ENCODE measurements around the gene TYW3.
"Not testable (repeated sequence)": the region's sequence is repeated elsewhere in the genome, so short reads cannot be mapped to it uniquely, and the experiment has no call there.

TYW3 gene

GRCh38 chr1:74728736-74729135, 4.2 kb upstream of the TYW3 start:
- Histone ChIP-seq H3K27ac (ENCODE audit: low read depth, low read length, poor library complexity, severe bottlenecking) (no peak overlapping the region), H3K9me3 (ENCODE audit: low read length) (peaks cover 4% of the 10 kb centered on the region; the same call in 1 of the 2 replicates), H3K9ac (ENCODE audit: low read length) (no peak overlapping the region), H3K4me1 (ENCODE audit: insufficient read depth, low read length, severe bottlenecking) (peaks cover 9% of the 10 kb centered on the region), H4K20me1 (ENCODE audit: insufficient read depth, low read length) (no peaks in the 10 kb centered on the region), H3K27me3 (ENCODE audit: insufficient read depth, low read length) (no peaks in the 10 kb centered on the region), H3K36me3 (ENCODE audit: insufficient read depth, low read length) (peaks cover 12% of the 10 kb centered on the region), H3K4me2 (ENCODE audit: low read length) (no peak overlapping the region), H2AFZ (ENCODE audit: low read length) (no peak overlapping the region), H3F3A (ENCODE audit: insufficient read depth, low read length) (peaks cover 4% of the 10 kb centered on the region; the same call in 1 of the 2 replicates), H3K9me2 (ENCODE audit: low read depth, low read length) (no peaks in the 10 kb centered on the region), H3K4me3 (ENCODE audit: low read depth, low read length, poor library complexity, severe bottlenecking) (no peak overlapping the region), H3K79me2 (ENCODE audit: insufficient read depth, low read length) (no peaks in the 10 kb centered on the region)
- TF ChIP-seq CTCF (IDR thresholded peaks at IDR 0.05; ENCODE audit: low read length) (no peak), EZH2 (IDR thresholded peaks at IDR 0.05; ENCODE audit: borderline replicate concordance, low read length) (no peak)

- no peaks in the 10 kb centered on the region for H4K20me1 ChIP-seq (ENCODE audit: insufficient read depth, low read length)
- no peak overlapping the region for H3K4me2 ChIP-seq (ENCODE audit: low read length)
- no peak overlapping the region for H2AFZ ChIP-seq (ENCODE audit: low read length)
- no peak overlapping the region for H3K9ac ChIP-seq (ENCODE audit: low read length)
- no peak overlapping the region for H3K27ac ChIP-seq (ENCODE audit: low read depth, low read length, poor library complexity, severe bottlenecking)
- H3K4me1 ChIP-seq (ENCODE audit: insufficient read depth, low read length, severe bottlenecking) = peaks cover 21% of the 10 kb centered on the region
- no peak for TF ChIP-seq CTCF (IDR thresholded peaks at IDR 0.05; ENCODE audit: low read length)
- TF ChIP-seq EZH2 (IDR thresholded peaks at IDR 0.05; ENCODE audit: borderline replicate concordance, low read length) = no peak
- no peaks in the 10 kb centered on the region for H3K79me2 ChIP-seq (ENCODE audit: insufficient read depth, low read length)
- peaks cover 8% of the 10 kb centered on the region for H3K36me3 ChIP-seq (ENCODE audit: insufficient read depth, low read length)
- no peaks in the 10 kb centered on the region for H3K9me2 ChIP-seq (ENCODE audit: low read depth, low read length)
- H3F3A ChIP-seq (ENCODE audit: insufficient read depth, low read length) = peaks cover 4% of the 10 kb centered on the region; the same call in 1 of the 2 replicates
- H3K27me3 ChIP-seq (ENCODE audit: insufficient read depth, low read length) = no peaks in the 10 kb centered on the region
- H3K4me3 ChIP-seq (ENCODE audit: low read depth, low read length, poor library complexity, severe bottlenecking) = no peak overlapping the region
- H3K9me3 ChIP-seq (ENCODE audit: low read length) = peaks cover 4% of the 10 kb centered on the region; the same call in 1 of the 2 replicates
These were observed 3.0 kb upstream of the TYW3 start for GRCh38 chr1:74729741-74730478.

GRCh38 chr1:74731399-74732052, 1.4 kb upstream of the TYW3 start:
- Histone ChIP-seq H2AFZ (ENCODE audit: low read length) (no peak overlapping the region), H3K27ac (ENCODE audit: low read depth, low read length, poor library complexity, severe bottlenecking) (no peak overlapping the region), H3K79me2 (ENCODE audit: insufficient read depth, low read length) (no peaks in the 10 kb centered on the region), H3K4me1 (ENCODE audit: insufficient read depth, low read length, severe bottlenecking) (peaks cover 22% of the 10 kb centered on the region), H3K27me3 (ENCODE audit: insufficient read depth, low read length) (no peaks in the 10 kb centered on the region), H3K4me2 (ENCODE audit: low read length) (no peak overlapping the region; the same call in 1 of the 2 replicates), H3K9ac (ENCODE audit: low read length) (no peak overlapping the region), H3K9me2 (ENCODE audit: low read depth, low read length) (no peaks in the 10 kb centered on the region), H3K9me3 (ENCODE audit: low read length) (no peaks in the 10 kb centered on the region), H3K4me3 (ENCODE audit: low read depth, low read length, poor library complexity, severe bottlenecking) (peak overlapping the region; percentile 17), H3F3A (ENCODE audit: insufficient read depth, low read length) (peaks cover 4% of the 10 kb centered on the region; the same call in 1 of the 2 replicates), H3K36me3 (ENCODE audit: insufficient read depth, low read length) (peaks cover 8% of the 10 kb centered on the region), H4K20me1 (ENCODE audit: insufficient read depth, low read length) (no peaks in the 10 kb centered on the region)
- TF ChIP-seq EZH2 (IDR thresholded peaks at IDR 0.05; ENCODE audit: borderline replicate concordance, low read length) (no peak), CTCF (IDR thresholded peaks at IDR 0.05; ENCODE audit: low read length) (no peak)

- Histone ChIP-seq H3K4me2 (ENCODE audit: low read length) (peak overlapping the region; percentile 79), H2AFZ (ENCODE audit: low read length) (peak overlapping the region; percentile 86; the same call in 1 of the 2 replicates), H3K4me3 (ENCODE audit: low read depth, low read length, poor library complexity, severe bottlenecking) (peak overlapping the region; percentile 77), H3K27ac (ENCODE audit: low read depth, low read length, poor library complexity, severe bottlenecking) (peak overlapping the region; percentile 80), H3K4me1 (ENCODE audit: insufficient read depth, low read length, severe bottlenecking) (peaks cover 22% of the 10 kb centered on the region), H3K36me3 (ENCODE audit: insufficient read depth, low read length) (peaks cover 16% of the 10 kb centered on the region), H3K9ac (ENCODE audit: low read length) (peak overlapping the region; percentile 86)
- not testable (repeated sequence) for H3K9me2 ChIP-seq (ENCODE audit: low read depth, low read length); H3F3A ChIP-seq (ENCODE audit: insufficient read depth, low read length); H3K9me3 ChIP-seq (ENCODE audit: low read length); H4K20me1 ChIP-seq (ENCODE audit: insufficient read depth, low read length); H3K27me3 ChIP-seq (ENCODE audit: insufficient read depth, low read length); H3K79me2 ChIP-seq (ENCODE audit: insufficient read depth, low read length)
These were observed 643 bp upstream of the TYW3 start for GRCh38 chr1:74732071-74732946.

Measured in OCI-LY1 (cell line).